GM15510 (cell line): ENCODE data around the gene ZNF644.

Experiments used
- POLR2A ChIP-seq: IDR thresholded peaks from 3 replicates; pipeline ENCODE4 v1.6.1; 2011; ENCODE audit warnings: borderline replicate concordance; ENCODE audit not compliant: insufficient read length; ENCODE audit errors: extremely low read depth

Gene ZNF644

GRCh38 chr1:90996742-90997413 is 25.0 kb downstream of the ZNF644 start:
- no peak for TF ChIP-seq POLR2A

- TF ChIP-seq POLR2A, result no peak
Measured at GRCh38 chr1:90995311-90995894, 26.4 kb downstream of the ZNF644 start.

- no peak for TF ChIP-seq POLR2A
Measured at GRCh38 chr1:90994461-90994860, 27.4 kb downstream of the ZNF644 start.

GRCh38 chr1:90993245-90993644 is 28.6 kb downstream of the ZNF644 start:
- no peak for TF ChIP-seq POLR2A

- no peak for TF ChIP-seq POLR2A
Measured at GRCh38 chr1:90990779-90991178, 31.1 kb downstream of the ZNF644 start.

GRCh38 chr1:90989990-90990389 is 31.8 kb downstream of the ZNF644 start:
- TF ChIP-seq POLR2A, result no peak

GRCh38 chr1:90989302-90989701 is 32.5 kb downstream of the ZNF644 start:
- TF ChIP-seq POLR2A, result no peak

- TF ChIP-seq POLR2A, result no peak
Measured at GRCh38 chr1:90987841-90988240, 34.0 kb downstream of the ZNF644 start.

- no peak for TF ChIP-seq POLR2A
Measured at GRCh38 chr1:90986953-90987352, 34.9 kb downstream of the ZNF644 start.

GRCh38 chr1:90977522-90977921 is 44.3 kb downstream of the ZNF644 start:
- no peak for TF ChIP-seq POLR2A

GRCh38 chr1:90973897-90974798 is 47.7 kb downstream of the ZNF644 start:
- no peak for TF ChIP-seq POLR2A

- TF ChIP-seq POLR2A, result no peak
Measured at GRCh38 chr1:90970208-90970607, 51.6 kb downstream of the ZNF644 start.

GRCh38 chr1:90969241-90969640 is 52.6 kb downstream of the ZNF644 start:
- TF ChIP-seq POLR2A, result no peak

GRCh38 chr1:90964444-90965035 is 57.3 kb downstream of the ZNF644 start:
- no peak for TF ChIP-seq POLR2A

- TF ChIP-seq POLR2A, result no peak
Measured at GRCh38 chr1:90963651-90964050, 58.2 kb downstream of the ZNF644 start.
